Fibroblast of lung (primary cell): ENCODE results near the gene HIVEP3.

Source experiments
- EZH2 ChIP-seq: IDR thresholded peaks from 2 replicates; pipeline ENCODE4 v1.5.1; 2012; ENCODE audit warnings: low read length, control low read depth, mild to moderate bottlenecking; ENCODE audit errors: missing control alignments
- TF ChIP-seq, protein P1 (sequence below), 2 donors: IDR thresholded peaks in 1 of 2; conservative IDR thresholded peaks in 1 of 2; 1 replicate in 1 of 2; 2 replicates in 1 of 2; pipeline ENCODE4 v1.5.1; 2011 to 2012; ENCODE audit warnings: low read length in 2 of 2, control low read depth in 1 of 2, inconsistent platforms in 1 of 2, low read depth in 1 of 2, mild to moderate bottlenecking in 1 of 2

GRCh38 chr1:41851589-41851988, 67.1 kb downstream of the HIVEP3 start:
- TF ChIP-seq, protein P1, sequence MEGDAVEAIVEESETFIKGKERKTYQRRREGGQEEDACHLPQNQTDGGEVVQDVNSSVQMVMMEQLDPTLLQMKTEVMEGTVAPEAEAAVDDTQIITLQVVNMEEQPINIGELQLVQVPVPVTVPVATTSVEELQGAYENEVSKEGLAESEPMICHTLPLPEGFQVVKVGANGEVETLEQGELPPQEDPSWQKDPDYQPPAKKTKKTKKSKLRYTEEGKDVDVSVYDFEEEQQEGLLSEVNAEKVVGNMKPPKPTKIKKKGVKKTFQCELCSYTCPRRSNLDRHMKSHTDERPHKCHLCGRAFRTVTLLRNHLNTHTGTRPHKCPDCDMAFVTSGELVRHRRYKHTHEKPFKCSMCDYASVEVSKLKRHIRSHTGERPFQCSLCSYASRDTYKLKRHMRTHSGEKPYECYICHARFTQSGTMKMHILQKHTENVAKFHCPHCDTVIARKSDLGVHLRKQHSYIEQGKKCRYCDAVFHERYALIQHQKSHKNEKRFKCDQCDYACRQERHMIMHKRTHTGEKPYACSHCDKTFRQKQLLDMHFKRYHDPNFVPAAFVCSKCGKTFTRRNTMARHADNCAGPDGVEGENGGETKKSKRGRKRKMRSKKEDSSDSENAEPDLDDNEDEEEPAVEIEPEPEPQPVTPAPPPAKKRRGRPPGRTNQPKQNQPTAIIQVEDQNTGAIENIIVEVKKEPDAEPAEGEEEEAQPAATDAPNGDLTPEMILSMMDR (conservative IDR thresholded peaks at IDR 0.05 in 1 of 2, IDR thresholded peaks at IDR 0.05 in 1 of 2; ENCODE audit: low read depth in 1 of 2, low read length in 2 of 2): no peak
- no peak for TF ChIP-seq EZH2
